ENCODE data around the gene MYO7A. TPM values are rescaled to one million over a fixed set of nuclear protein-coding genes. Genes with fewer than 3 reads are reported as not detected.

Gene MYO7A
- total RNA-seq, 3 donors from 2014 or later (not counting 1 experiment from before 2014, with no cell fraction given), result 0.20 to 1.1 (median 0.68) TPM

DNA sequence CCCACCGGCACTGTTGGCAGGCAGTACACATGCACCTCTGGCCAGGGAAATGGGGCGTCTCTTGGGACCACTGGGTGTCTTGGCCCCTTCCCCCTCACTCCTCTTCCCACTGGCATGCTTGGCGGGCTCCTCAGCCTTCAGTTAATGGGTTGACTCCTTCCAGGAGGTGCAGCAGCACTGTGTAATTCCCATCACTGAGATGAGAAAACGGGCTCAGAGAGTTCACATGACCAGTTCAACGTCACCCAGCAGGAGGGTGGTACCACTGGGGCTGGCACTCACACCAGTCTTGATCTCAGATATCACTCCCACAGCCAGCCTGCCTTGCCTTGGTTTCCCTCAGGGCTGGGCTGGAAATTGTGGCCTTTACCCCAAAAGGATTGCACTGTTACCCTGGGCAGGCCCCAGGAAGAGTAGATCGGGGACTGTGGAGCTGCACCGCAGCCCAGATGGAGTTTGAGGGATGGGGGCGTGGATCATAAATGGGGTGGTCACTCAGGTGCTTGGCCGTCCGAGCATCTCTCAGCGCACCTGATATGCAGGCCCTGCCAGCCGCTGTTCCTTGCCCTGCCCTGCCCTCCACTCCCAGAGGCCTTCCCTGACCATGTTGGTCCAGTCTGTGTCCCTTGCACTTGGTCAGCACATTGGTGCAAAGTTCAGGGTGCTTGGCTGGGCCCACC lies 44.3 kb upstream of the MYO7A start:
- TF ChIP-seq, protein P1, sequence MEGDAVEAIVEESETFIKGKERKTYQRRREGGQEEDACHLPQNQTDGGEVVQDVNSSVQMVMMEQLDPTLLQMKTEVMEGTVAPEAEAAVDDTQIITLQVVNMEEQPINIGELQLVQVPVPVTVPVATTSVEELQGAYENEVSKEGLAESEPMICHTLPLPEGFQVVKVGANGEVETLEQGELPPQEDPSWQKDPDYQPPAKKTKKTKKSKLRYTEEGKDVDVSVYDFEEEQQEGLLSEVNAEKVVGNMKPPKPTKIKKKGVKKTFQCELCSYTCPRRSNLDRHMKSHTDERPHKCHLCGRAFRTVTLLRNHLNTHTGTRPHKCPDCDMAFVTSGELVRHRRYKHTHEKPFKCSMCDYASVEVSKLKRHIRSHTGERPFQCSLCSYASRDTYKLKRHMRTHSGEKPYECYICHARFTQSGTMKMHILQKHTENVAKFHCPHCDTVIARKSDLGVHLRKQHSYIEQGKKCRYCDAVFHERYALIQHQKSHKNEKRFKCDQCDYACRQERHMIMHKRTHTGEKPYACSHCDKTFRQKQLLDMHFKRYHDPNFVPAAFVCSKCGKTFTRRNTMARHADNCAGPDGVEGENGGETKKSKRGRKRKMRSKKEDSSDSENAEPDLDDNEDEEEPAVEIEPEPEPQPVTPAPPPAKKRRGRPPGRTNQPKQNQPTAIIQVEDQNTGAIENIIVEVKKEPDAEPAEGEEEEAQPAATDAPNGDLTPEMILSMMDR (IDR thresholded peaks at IDR 0.05), result no peak
- peaks cover 27 to 50% of the 10 kb centered on the region in 2 donors for H3K4me1 Mint-ChIP-seq
- ATAC-seq (no peak), DNase-seq (no peak)
- Histone ChIP-seq H3K4me3 (ENCODE audit: low read length) (no peak overlapping the region), H3K27me3 (ENCODE audit: control insufficient read depth, insufficient read depth, low read length) (no peaks in the 10 kb centered on the region), H3K9me3 (ENCODE audit: control insufficient read depth, insufficient read depth, low read length) (no peaks in the 10 kb centered on the region), H3K4me1 (ENCODE audit: control insufficient read depth, insufficient read depth, low read length) (peaks cover 38% of the 10 kb centered on the region), H3K36me3 (ENCODE audit: control insufficient read depth, insufficient read depth, low read length) (no peaks in the 10 kb centered on the region), H3K27ac (ENCODE audit: low read length) (no peak overlapping the region)
- H3K27me3 Mint-ChIP-seq (ENCODE audit: low read depth in 2 of 2), result no peaks in the 10 kb centered on the region
- intact Hi-C loops (cut with micrococcal nuclease), result no loop called here
- no peaks in the 10 kb centered on the region for H3K36me3 Mint-ChIP-seq
- H3K27ac Mint-ChIP-seq, result peak overlapping the region; percentile 92 to 97
- H3K4me3 Mint-ChIP-seq, result no peak overlapping the region
- H3K9me3 Mint-ChIP-seq, result no peaks in the 10 kb centered on the region
- 94% methylated on average over 12 of the region's 12 CpGs for WGBS (ENCODE audit: insufficient coverage)

DNA sequence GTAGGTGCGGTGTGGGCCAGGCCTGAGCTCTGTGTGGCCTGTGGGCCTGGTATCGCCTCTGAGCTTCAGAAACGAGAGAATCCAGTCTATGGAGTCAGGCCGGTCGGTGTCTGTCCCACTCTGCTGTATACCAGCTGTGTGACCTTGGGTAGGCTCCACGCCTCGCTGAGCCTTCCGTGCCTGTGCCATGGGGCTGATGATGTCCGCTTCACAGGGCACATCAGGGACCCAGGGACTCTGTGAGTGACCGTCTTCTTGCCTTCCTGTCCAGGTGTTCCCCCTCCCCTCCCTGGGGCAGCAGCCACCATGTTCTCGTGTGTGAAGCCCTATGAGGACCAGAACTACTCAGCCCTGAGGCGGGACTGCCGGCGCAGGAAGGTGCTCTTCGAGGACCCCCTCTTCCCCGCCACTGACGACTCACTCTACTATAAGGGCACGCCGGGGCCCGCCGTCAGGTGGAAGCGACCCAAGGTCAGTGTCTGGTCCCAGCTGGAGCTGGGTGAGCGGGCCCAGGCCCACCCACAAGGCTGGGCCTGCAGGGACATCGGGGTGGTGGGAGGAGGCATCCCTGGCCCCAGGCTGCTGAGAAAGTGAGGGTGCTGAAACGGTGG lies 43.4 kb upstream of the MYO7A start:
- no peak for DNase-seq
- Mint-ChIP-seq H3K9me3 (no peaks in the 10 kb centered on the region), H3K27me3 (ENCODE audit: low read depth in 2 of 2) (no peaks in the 10 kb centered on the region), H3K27ac (peak overlapping the region in 1 of 2 donors; percentile 16), H3K4me3 (no peak overlapping the region), H3K4me1 (peaks cover 22 to 43% of the 10 kb centered on the region in 2 donors), H3K36me3 (no peaks in the 10 kb centered on the region)
- TF ChIP-seq, protein P1 (IDR thresholded peaks at IDR 0.05), result no peak
- Histone ChIP-seq H3K4me3 (ENCODE audit: low read length) (no peak overlapping the region), H3K9me3 (ENCODE audit: control insufficient read depth, insufficient read depth, low read length) (no peaks in the 10 kb centered on the region), H3K27ac (ENCODE audit: low read length) (no peak overlapping the region), H3K36me3 (ENCODE audit: control insufficient read depth, insufficient read depth, low read length) (no peaks in the 10 kb centered on the region), H3K4me1 (ENCODE audit: control insufficient read depth, insufficient read depth, low read length) (peaks cover 38% of the 10 kb centered on the region), H3K27me3 (ENCODE audit: control insufficient read depth, insufficient read depth, low read length) (no peaks in the 10 kb centered on the region)
- intact Hi-C loops (cut with micrococcal nuclease), result no loop called here
- ATAC-seq, result no peak
- 95% methylated on average over 25 of the region's 25 CpGs for WGBS (ENCODE audit: insufficient coverage)

DNA sequence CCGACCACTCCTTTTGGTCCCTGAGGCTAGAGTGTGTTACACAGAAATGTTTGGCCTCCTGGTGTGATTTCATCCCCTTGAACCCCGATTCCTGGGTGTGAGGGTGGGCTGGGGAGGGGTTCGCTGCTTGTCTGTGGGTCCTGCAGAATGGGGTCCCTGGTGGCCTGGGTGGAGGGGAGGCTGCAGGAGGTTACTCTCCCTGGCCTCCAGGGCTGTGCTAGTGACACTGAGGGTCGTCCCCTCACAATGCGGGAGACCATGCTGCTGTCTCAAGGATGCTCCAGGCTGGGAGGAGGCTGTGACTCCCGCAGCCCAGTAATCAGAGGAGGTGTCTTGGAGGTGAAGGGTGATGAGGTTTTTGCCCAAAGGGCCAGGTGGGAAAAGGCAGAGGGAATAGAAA lies 42.4 kb upstream of the MYO7A start:
- DNase-seq, result no peak
- TF ChIP-seq, protein P1 (IDR thresholded peaks at IDR 0.05), result no peak
- 92% methylated on average over 6 of the region's 6 CpGs for WGBS (ENCODE audit: insufficient coverage)
- Histone ChIP-seq H3K27ac (ENCODE audit: low read length) (no peak overlapping the region), H3K27me3 (ENCODE audit: control insufficient read depth, insufficient read depth, low read length) (no peaks in the 10 kb centered on the region), H3K36me3 (ENCODE audit: control insufficient read depth, insufficient read depth, low read length) (no peaks in the 10 kb centered on the region), H3K4me1 (ENCODE audit: control insufficient read depth, insufficient read depth, low read length) (peaks cover 32% of the 10 kb centered on the region), H3K4me3 (ENCODE audit: low read length) (no peak overlapping the region), H3K9me3 (ENCODE audit: control insufficient read depth, insufficient read depth, low read length) (no peaks in the 10 kb centered on the region)
- no peak overlapping the region for H3K4me3 Mint-ChIP-seq
- intact Hi-C loops (cut with micrococcal nuclease), result no loop called here
- no peak for ATAC-seq
- no peaks in the 10 kb centered on the region for H3K27me3 Mint-ChIP-seq (ENCODE audit: low read depth in 2 of 2)
- no peaks in the 10 kb centered on the region for H3K9me3 Mint-ChIP-seq
- H3K36me3 Mint-ChIP-seq, result no peaks in the 10 kb centered on the region
- H3K4me1 Mint-ChIP-seq, result peaks cover 13 to 34% of the 10 kb centered on the region in 2 donors
- no peak overlapping the region for H3K27ac Mint-ChIP-seq
